CD4-positive, alpha-beta T cell treated with Interleukin-6 at 100 ng/mL for 8 hours (primary cell): ENCODE measurements around the gene MRPL49.
"Not testable (repeated sequence)": the region's sequence is repeated elsewhere in the genome, so short reads cannot be mapped to it uniquely, and the experiment has no call there.

Experiments used
- DNase-seq: peaks from one replicate; pipeline ENCODE4 v3.0.0-alpha.2; 2020; ENCODE audit warnings: mixed read lengths, low spot score

MRPL49 gene

DNA sequence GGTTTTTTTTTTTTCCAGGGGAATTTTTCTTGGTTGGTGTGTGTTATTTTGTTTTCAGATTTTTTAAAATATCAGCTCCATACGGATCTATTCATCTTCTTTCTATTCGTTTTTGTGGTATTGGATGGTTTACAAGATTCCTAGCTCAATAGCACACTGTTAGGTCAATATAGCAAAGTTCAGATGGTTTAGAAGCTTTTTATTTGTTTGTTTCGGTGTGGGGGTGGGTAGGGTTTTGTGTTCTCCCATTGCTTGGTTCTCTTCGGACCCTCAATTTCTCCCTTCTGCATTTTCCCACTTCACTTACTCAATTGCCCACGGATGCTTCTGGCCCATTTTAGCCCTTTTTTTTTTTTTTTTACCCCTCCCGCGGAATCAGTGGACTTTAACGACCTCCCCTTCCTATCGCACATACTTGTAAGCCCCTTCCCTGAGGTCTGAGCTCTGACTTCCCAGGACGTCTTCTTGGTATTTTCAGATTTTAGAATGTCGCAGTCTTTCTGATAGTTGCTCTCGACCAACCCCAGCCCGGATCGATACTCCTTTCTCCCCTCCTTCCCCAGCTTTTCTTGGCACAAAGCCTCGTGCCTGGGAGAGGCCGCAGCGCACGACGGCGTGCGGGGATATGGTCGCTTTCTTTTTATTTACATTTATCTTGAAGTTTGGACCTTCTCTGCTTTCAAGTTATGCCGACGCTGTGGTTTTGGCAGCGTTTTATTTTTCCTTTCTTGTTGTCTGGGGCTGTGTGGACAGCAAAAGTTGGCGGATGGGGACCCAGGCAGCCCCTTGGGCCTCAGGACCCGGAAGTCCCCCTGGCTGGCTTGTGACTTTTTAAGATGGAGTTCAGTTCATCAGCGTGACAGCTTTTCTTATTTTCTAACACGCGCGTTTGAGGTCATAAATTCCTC, 43.5 kb downstream of the MRPL49 start:
- DNase-seq = no peak

DNA sequence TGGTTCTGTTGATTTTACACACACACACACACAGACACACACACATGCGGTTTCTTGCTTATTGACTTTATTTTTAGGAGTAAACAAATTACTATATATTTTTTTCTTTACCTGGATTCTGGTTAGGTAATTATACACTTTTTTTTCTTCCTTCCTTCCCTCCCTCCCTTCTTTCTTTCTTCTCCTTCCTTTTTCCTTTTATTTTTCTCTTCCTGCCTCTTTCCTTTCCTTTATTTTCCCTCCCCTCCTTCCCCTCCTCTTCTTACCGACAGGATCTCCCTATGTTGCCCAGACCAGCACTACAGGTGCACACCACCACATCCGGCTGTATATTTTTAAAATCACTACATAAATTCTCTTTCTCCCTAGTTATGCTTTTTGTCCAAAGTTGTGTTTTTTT, 44.8 kb downstream of the MRPL49 start:
- DNase-seq = no peak

DNA sequence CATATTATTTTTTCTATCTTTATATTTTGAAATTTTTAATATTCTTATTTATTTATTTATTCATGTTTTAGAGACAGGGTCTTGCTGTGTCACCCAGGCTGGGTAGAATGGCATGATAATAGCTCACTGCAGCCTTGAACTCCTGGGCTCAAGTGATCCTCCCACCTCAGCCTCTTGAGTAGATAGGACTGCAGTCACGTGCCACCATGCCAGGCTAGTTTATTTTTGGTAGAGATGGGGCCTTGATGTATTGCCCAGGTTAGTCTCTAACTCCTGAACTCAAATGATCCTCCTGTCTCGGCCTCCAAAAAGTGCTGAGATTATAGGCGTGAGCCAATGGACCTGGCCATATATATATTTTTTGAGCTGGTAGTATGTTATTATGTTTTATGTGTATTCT, 45.5 kb downstream of the MRPL49 start:
- no peak for DNase-seq

DNA sequence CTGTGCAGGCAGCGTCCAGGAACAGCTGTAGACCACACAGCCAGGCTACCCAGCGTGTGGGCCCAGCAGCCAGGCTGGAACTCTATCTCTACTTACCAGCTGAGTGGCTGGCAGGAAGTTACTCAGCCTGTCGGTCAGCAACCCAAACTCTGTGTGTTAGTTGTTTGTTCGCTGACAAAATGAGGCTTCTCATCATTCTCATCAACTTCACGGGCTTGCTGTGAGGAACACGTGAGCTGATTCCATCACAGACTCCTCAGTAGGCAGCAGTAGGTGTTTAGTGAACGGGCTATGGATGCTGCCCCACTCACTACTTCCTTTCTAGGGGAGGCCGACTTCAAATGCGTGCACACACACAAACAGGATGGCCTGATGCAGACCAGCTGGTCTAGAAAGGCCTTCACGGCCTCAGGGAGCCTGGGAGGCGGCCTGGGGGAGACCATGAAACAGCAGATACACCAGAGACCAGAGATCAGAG, 47.1 kb downstream of the MRPL49 start:
- no peak for DNase-seq

DNA sequence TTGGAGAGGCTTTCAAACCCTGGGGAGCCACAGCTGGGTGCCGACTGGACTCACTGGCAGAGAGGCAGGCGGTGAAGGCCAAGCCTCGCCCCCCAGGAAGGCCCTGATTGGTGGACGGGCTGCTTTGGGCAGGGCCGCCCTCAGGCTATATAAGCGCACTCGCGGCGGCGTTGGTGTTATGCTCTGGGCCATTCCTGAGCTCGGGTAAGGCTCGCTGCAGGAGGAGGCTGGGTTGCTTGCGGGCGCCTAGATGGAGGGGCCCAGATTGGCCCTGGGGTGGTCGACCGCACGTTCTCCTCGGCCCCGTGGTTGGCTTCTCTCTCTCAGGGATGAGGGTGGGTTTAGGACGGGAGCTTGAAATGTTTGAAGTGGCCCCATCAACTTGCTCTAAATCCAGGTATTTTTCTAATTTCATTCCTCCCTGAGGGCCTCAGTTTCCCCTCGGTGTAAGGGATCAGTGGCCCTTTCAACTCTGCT, 48.0 kb downstream of the MRPL49 start, which contains the start of gene SPDYC:
Gene SPDYC (plus strand): TSS at position 176 of the 477 bp plus-strand sequence. CDS start 1,125 bp downstream, outside the sequence.
- no peak for DNase-seq

DNA sequence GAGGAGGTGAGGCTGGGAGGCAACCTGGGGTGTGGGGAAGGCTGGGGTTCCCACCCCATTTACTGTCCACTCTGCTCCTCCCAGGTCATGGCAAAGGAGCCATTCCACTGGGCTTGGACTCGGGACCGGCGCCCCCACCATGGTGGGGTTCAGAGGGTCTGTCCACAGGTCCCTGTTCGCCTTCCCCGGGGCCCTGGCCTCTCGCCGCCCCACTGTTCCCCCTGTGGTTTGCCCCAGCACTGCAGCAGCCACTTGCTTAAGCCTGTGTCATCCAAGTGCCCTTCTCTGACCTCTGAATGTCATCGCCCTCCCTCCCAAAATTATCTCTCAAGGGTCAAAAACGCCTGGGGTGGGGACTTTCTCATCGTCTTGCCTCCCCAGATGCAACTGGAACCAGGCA, 50.5 kb downstream of the MRPL49 start:
- DNase-seq = no peak

DNA sequence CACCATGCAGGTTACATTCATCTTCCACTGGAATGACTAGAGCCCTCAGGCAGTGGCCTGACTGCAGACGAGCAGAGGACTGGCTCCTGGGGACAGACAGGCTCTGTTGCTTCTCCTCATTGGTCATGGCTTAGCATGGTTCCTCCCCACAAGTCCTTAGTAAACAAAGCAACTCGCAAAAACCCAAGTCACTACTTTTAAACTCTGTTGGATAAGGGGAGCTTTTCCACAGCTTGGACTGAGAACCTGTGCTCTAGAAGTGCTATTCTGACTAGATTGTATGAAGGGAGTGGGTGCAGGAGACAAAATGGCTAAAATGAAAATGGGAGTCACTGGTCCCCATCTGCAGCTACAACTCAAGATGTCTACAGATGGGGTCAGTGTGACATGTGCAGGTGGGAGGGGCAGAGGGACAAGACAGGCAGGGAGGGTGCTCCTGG, 52.5 kb downstream of the MRPL49 start:
- DNase-seq = not testable (repeated sequence)
